GM20000 (cell line): ENCODE results near the gene KCNQ1.

Experiments
- DNase-seq: peaks from one replicate; pipeline ENCODE4 v3.0.0; 2012; ENCODE audit warnings: low spot score
- TF ChIP-seq, protein P1 (sequence below): IDR thresholded peaks from 2 replicates; pipeline ENCODE4 v1.5.1; 2012; ENCODE audit warnings: mild to moderate bottlenecking, control low read depth; ENCODE audit errors: extremely low read depth, missing control alignments

The KCNQ1 gene

DNA sequence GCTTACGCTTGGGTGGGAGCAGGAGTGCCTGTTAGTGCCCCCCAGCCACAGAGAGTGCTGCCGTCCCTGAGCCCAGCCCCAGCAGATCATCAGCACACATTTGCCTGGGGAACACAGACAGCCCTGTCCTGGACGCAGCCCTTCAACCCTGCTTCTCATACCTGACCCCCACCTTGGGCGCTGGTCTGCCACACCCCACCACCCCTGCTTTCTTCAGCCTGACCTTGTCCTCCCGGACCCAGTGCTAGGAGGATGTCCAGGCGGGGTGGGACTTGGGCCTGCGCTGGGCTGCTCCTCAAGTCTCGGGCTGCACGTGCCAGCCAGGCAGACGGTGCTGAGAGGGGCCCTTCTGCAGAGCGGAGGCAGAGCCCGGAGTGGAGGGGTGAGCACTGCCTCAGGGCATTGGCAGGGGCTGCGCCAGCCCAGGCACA is 135.8 kb downstream of the KCNQ1 start:
- TF ChIP-seq, protein P1, sequence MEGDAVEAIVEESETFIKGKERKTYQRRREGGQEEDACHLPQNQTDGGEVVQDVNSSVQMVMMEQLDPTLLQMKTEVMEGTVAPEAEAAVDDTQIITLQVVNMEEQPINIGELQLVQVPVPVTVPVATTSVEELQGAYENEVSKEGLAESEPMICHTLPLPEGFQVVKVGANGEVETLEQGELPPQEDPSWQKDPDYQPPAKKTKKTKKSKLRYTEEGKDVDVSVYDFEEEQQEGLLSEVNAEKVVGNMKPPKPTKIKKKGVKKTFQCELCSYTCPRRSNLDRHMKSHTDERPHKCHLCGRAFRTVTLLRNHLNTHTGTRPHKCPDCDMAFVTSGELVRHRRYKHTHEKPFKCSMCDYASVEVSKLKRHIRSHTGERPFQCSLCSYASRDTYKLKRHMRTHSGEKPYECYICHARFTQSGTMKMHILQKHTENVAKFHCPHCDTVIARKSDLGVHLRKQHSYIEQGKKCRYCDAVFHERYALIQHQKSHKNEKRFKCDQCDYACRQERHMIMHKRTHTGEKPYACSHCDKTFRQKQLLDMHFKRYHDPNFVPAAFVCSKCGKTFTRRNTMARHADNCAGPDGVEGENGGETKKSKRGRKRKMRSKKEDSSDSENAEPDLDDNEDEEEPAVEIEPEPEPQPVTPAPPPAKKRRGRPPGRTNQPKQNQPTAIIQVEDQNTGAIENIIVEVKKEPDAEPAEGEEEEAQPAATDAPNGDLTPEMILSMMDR: no peak
- DNase-seq: no peak

DNA sequence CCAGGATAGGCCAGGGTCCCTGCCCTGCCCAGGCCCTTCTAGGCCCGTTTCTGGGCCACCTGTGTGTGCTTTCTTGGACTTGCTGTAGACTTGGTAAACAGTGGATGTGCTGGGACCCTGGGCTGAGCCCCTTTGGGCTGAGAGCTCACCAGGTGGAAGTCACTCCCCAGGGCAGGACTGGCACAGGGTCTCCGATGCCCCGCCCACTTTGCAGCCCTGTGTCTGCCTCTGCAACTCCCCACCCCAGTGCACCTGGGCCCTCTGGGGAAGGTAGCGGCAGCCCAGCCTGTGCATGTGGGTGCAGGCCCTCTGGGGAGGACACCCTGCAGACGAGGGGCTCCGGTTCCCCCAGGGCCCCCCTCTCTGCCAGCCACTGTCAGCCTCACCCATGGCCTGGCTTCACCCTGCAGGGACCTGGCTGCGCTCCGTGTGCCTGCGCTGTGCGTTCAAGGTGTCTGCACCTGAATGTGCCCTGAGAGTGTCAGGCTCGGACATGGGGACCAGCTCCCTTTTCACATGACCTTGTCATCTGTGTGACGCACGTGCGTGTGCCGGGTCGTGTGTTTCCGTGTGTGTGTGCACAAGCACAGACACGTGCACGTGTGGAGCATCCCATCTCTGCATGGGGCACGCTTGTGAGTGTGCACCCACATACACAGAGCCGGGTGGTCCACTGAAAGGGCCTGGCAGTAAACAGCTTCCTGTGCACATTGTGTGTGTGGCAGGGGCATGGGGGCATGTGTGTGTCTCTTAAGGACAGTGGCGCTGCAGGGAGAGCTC is 136.5 kb downstream of the KCNQ1 start:
- TF ChIP-seq, protein P1: no peak
- DNase-seq: no peak

GRCh38 chr11:2581931-2582350 is 137.1 kb downstream of the KCNQ1 start:
- DNase-seq: no peak
- TF ChIP-seq, protein P1: no peak

GRCh38 chr11:2582351-2582945 is 137.6 kb downstream of the KCNQ1 start:
- no peak for DNase-seq

DNA sequence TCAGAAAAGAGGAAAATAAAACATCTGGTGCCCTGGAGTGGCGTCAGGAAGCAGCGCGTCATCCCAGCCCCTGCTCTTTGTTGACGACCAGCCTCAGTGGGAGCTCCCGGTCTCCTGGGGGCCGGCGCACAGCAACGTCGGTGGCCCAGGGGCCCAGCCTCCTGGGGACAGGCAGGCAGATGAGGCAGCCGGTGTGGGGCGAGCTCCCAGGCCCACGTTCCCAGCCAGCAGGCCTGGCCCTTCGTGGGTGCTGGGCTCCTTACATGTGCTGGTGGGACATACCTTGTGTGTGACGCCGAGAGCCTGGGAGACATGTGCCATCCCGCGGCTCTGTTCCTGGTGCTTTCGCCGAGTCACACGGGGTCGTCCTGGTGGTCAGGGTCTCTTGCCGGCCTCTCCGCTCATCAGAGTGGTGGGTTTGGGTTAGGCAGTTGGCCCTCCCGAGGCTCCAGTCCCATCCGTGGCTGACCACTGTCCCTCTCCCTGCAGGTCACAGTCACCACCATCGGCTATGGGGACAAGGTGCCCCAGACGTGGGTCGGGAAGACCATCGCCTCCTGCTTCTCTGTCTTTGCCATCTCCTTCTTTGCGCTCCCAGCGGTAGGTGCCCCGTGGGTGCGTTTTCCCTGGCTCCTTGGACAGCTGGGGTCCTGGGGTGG is 138.3 kb downstream of the KCNQ1 start:
- TF ChIP-seq, protein P1: no peak
- DNase-seq: no peak

More at GRCh38 chr11:2582351-2582945, 137.6 kb downstream of the KCNQ1 start:
- TF ChIP-seq, protein P1: no peak

DNA sequence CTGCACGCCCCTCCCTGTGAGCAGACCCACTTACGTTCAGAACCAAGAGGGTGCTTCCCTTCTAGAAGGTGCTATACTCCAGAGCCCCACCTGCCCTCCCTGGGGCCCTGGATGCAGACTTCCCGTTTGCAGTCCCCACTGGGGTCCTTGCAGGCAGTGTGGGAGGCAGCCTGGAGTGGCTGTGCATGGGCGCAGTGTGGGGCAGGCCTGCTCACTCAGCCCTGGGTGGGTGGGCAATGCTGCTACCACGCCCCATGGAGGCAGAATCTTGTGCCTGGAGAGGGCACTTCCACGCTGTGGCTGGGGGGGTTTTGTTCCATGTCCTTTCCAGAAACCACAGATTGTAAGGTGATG is 138.8 kb downstream of the KCNQ1 start:
- DNase-seq: no peak
- TF ChIP-seq, protein P1: no peak

DNA sequence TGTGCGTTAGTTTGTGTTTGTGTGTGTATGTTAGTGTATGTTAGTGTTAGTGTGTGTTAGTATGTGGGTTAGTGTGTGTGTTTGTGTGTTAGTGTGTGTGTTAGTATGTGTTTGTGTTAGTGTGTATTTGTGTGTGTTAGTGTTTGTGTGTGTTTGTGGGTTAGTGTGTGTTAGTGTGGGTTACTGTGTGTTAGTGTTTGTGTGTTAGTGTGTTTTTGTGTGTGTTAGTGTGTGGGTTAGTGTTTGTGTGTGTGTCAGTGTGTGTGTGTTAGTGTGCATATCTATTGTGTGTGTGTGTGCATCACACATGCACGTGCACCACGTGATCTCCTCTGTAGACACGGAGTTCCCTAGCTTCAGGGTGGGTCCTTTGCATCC is 139.6 kb downstream of the KCNQ1 start:
- TF ChIP-seq, protein P1: no peak
- no peak for DNase-seq
